ENCODE data around the gene SRCAP. TPM values are rescaled to one million over a fixed set of nuclear protein-coding genes. Genes with fewer than 3 reads are reported as not detected.

The SRCAP gene
- total RNA-seq, 2 experiments from 2014 or later, result 57.2 to 64.7 TPM

- peaks cover 61% of the 10 kb centered on the region for H3K36me3 Mint-ChIP-seq (ENCODE audit: low read depth)
- no peaks in the 10 kb centered on the region for H3K27me3 Mint-ChIP-seq
Observed at GRCh38 chr16:30659507-30660423, 39.2 kb upstream of the SRCAP start.

GRCh38 chr16:30660424-30661261 is 38.3 kb upstream of the SRCAP start:
- no peak for TF ChIP-seq CTCF (IDR thresholded peaks at IDR 0.05)
- intact Hi-C loops (cut with micrococcal nuclease), result loop anchor here (1.0 kb wide), 1 partner anchor 34 kb away; no protein-coding TSS in a partner anchor
- H3K27me3 Mint-ChIP-seq, result no peaks in the 10 kb centered on the region
- no peaks in the 10 kb centered on the region for H3K9me3 Mint-ChIP-seq
- H3K4me3 Mint-ChIP-seq, result peak overlapping the region; percentile 91
- POLR2A ChIA-PET, result interaction anchor here (0.9 to 4.1 kb wide), 17 partner anchors 9 to 298 kb away, joined by 3 to 36 read pairs (median 4); partner anchors contain the start of genes PRR14, SRCAP and ZNF688
- ATAC-seq (peak; percentile 7), DNase-seq (peak; percentile 95)
- peak overlapping the region; percentile 98 for H3K27ac Mint-ChIP-seq
- H3K36me3 Mint-ChIP-seq (ENCODE audit: low read depth), result peaks cover 61% of the 10 kb centered on the region
- H3K4me1 Mint-ChIP-seq (ENCODE audit: low read depth), result peaks cover 57% of the 10 kb centered on the region
- CTCF ChIA-PET, result interaction anchor here (0.7 to 4.6 kb wide), 8 partner anchors 10 to 482 kb away, joined by 3 to 67 read pairs (median 4); partner anchors contain the start of gene PRR14

More at GRCh38 chr16:30659507-30660423, 39.2 kb upstream of the SRCAP start:
- ChIA-PET POLR2A (interaction anchor here (0.6 to 4.1 kb wide), 20 partner anchors 9 to 698 kb away, joined by 3 to 36 read pairs (median 4); partner anchors contain the start of genes PHKG2, PRR14, SRCAP and TMEM219), CTCF (interaction anchor here (0.7 to 4.6 kb wide), 10 partner anchors 9 to 186 kb away, joined by 3 to 67 read pairs (median 5); partner anchors contain the start of gene PRR14)
- H3K4me3 Mint-ChIP-seq, result peak overlapping the region; percentile 91
- intact Hi-C loops (cut with micrococcal nuclease), result loop anchor here (1.0 to 10.0 kb wide), 2 partner anchors 35 to 235 kb away; partner anchors contain the start of genes BCL7C and CTF1
- H3K4me1 Mint-ChIP-seq (ENCODE audit: low read depth), result peaks cover 50% of the 10 kb centered on the region
- TF ChIP-seq CTCF (IDR thresholded peaks at IDR 0.05), result no peak
- no peak for ATAC-seq
- peak; percentile 58 for DNase-seq
- H3K9me3 Mint-ChIP-seq, result no peaks in the 10 kb centered on the region
- peak overlapping the region; percentile 98 for H3K27ac Mint-ChIP-seq

GRCh38 chr16:30662449-30662848 is 36.5 kb upstream of the SRCAP start:
- POLR2A ChIA-PET, result interaction anchor here (4.1 kb wide), 1 partner anchor 31 kb away, joined by 20 read pairs; no protein-coding TSS in a partner anchor
- Mint-ChIP-seq H3K9me3 (no peaks in the 10 kb centered on the region), H3K27me3 (no peaks in the 10 kb centered on the region), H3K4me3 (peak overlapping the region; percentile 91), H3K27ac (peak overlapping the region; percentile 98), H3K4me1 (ENCODE audit: low read depth) (peaks cover 42% of the 10 kb centered on the region), H3K36me3 (ENCODE audit: low read depth) (peaks cover 60% of the 10 kb centered on the region)
- intact Hi-C loops (cut with micrococcal nuclease), result no loop called here
- no peak for TF ChIP-seq CTCF (IDR thresholded peaks at IDR 0.05)
- DNase-seq (no peak), ATAC-seq (no peak)
- CTCF ChIA-PET, result interaction anchor here (1.0 to 4.6 kb wide), 3 partner anchors 21 to 34 kb away, joined by 4 to 67 read pairs (median 38); no protein-coding TSS in a partner anchor

- TF ChIP-seq CTCF (IDR thresholded peaks at IDR 0.05), result no peak
- Mint-ChIP-seq H3K4me1 (ENCODE audit: low read depth) (peaks cover 39% of the 10 kb centered on the region), H3K27ac (peak overlapping the region; percentile 98), H3K4me3 (peak overlapping the region; percentile 16), H3K27me3 (no peaks in the 10 kb centered on the region), H3K9me3 (no peaks in the 10 kb centered on the region), H3K36me3 (ENCODE audit: low read depth) (peaks cover 63% of the 10 kb centered on the region)
- ATAC-seq (no peak), DNase-seq (no peak)
- ChIA-PET CTCF (interaction anchor here (1.1 to 4.6 kb wide), 2 partner anchors 31 to 34 kb away, joined by 4 to 25 read pairs; no protein-coding TSS in a partner anchor), POLR2A (interaction anchor here (1.1 to 3.2 kb wide), 5 partner anchors 9 to 48 kb away, joined by 3 to 11 read pairs (median 3); no protein-coding TSS in a partner anchor)
- intact Hi-C loops (cut with micrococcal nuclease), result no loop called here
Observed at GRCh38 chr16:30663038-30663437, 35.9 kb upstream of the SRCAP start.

All from activated CD8-positive, alpha-beta T cell treated with anti-CD3 and anti-CD28 coated beads for 36 hours (primary cell).